ENCODE measurements around the gene KRTAP9-7. TPM values are rescaled to one million over a fixed set of nuclear protein-coding genes. Genes with fewer than 3 reads are reported as not detected.

KRTAP9-7 gene
- total and polyA plus RNA-seq, 4 donors: not detected

GRCh38 chr17:41311111-41311510 lies 35.6 kb downstream of the KRTAP9-7 start (continued):
- no peak for TF ChIP-seq ZBTB33 (IDR thresholded peaks at IDR 0.05)

- peaks cover 0 to 4% (median 0%) of the 10 kb centered on the region in 4 donors for H3K27me3 ChIP-seq (ENCODE audit: control insufficient read depth in 4 of 4, insufficient read depth in 4 of 4, low read length in 3 of 4)
- no peak within 1 kb of the TSS for H3K27ac ChIP-seq (ENCODE audit: low read depth in 1 of 2, low read length in 2 of 2)
- no peak within 1 kb of the TSS for H3K4me3 ChIP-seq (ENCODE audit: low read depth in 1 of 3, low read length in 3 of 3)
- WGBS: 81% methylated on average over 24 of the region's 24 CpGs
- no peak within 1 kb of the TSS for H3K9ac ChIP-seq (ENCODE audit: low read depth in 1 of 2, low read length in 2 of 2)
- TF ChIP-seq ZBTB33 (IDR thresholded peaks at IDR 0.05) (no peak), SP1 (IDR thresholded peaks at IDR 0.05) (no peak), MAX (IDR thresholded peaks at IDR 0.05) (no peak), HNF4A (conservative IDR thresholded peaks at IDR 0.05) (no peak)
- no peak for DNase-seq (ENCODE audit: low spot score)
- no peaks in the 10 kb centered on the region for H3K4me1 ChIP-seq (ENCODE audit: control insufficient read depth in 4 of 4, insufficient read depth in 4 of 4, low read length in 3 of 4)
- peaks cover 0 to 5% (median under 1%) of the 10 kb centered on the region in 4 donors for H3K9me3 ChIP-seq (ENCODE audit: control insufficient read depth in 4 of 4, low read length in 3 of 4)
- no peaks in the 10 kb centered on the region for H3K36me3 ChIP-seq (ENCODE audit: control insufficient read depth in 4 of 4, insufficient read depth in 3 of 4, low read depth in 1 of 4, low read length in 3 of 4)
Observed at GRCh38 chr17:41315204-41315794, 39.8 kb downstream of the KRTAP9-7 start, which contains the start of gene KRTAP17-1. TSS of gene KRTAP17-1 (minus strand) at chr17:41315710. CDS start at chr17:41315650, 60 bp downstream.

- no peak overlapping the region for H3K27ac ChIP-seq (ENCODE audit: low read depth in 1 of 2, low read length in 2 of 2)
- H3K27me3 ChIP-seq (ENCODE audit: control insufficient read depth in 4 of 4, insufficient read depth in 4 of 4, low read length in 3 of 4): peaks cover 0 to 4% (median 0%) of the 10 kb centered on the region in 4 donors
- H3K9ac ChIP-seq (ENCODE audit: low read depth in 1 of 2, low read length in 2 of 2): no peak overlapping the region
- no peaks in the 10 kb centered on the region for H3K36me3 ChIP-seq (ENCODE audit: control insufficient read depth in 4 of 4, insufficient read depth in 3 of 4, low read depth in 1 of 4, low read length in 3 of 4)
- TF ChIP-seq FOXA1 (IDR thresholded peaks at IDR 0.05) (no peak), ZBTB33 (IDR thresholded peaks at IDR 0.05) (no peak), RAD21 (IDR thresholded peaks at IDR 0.05) (no peak), JUND (IDR thresholded peaks at IDR 0.05) (no peak), FOXA2 (IDR thresholded peaks at IDR 0.05) (no peak), ATF3 (IDR thresholded peaks at IDR 0.05) (no peak), TAF1 (conservative IDR thresholded peaks at IDR 0.05) (no peak), RXRA (IDR thresholded peaks at IDR 0.05) (no peak), CTCF (IDR thresholded peaks at IDR 0.05; ENCODE audit: low read depth, low read length, missing input control) (no peak), YY1 (IDR thresholded peaks at IDR 0.05) (no peak), HNF4A (conservative IDR thresholded peaks at IDR 0.05) (no peak), MAX (IDR thresholded peaks at IDR 0.05) (no peak), REST (IDR thresholded peaks at IDR 0.05) (no peak)
- 74% methylated on average over 17 of the region's 17 CpGs for WGBS
- H3K4me1 ChIP-seq (ENCODE audit: control insufficient read depth in 4 of 4, insufficient read depth in 4 of 4, low read length in 3 of 4): no peaks in the 10 kb centered on the region
- DNase-seq (ENCODE audit: low spot score): no peak
- no peak overlapping the region for H3K4me3 ChIP-seq (ENCODE audit: low read depth in 1 of 3, low read length in 3 of 3)
- peaks cover 0 to 5% (median under 1%) of the 10 kb centered on the region in 4 donors for H3K9me3 ChIP-seq (ENCODE audit: control insufficient read depth in 4 of 4, low read length in 3 of 4)
Observed at GRCh38 chr17:41315814-41316445, 40.4 kb downstream of the KRTAP9-7 start.
